Effector CD8-positive, alpha-beta T cell (primary cell): ENCODE data around the gene PAF1.

ENCODE experiments used
- DNase-seq: peaks from one replicate; lab custom pipeline; 2025; lab: John Stamatoyannopoulos, UW

PAF1 gene

DNA sequence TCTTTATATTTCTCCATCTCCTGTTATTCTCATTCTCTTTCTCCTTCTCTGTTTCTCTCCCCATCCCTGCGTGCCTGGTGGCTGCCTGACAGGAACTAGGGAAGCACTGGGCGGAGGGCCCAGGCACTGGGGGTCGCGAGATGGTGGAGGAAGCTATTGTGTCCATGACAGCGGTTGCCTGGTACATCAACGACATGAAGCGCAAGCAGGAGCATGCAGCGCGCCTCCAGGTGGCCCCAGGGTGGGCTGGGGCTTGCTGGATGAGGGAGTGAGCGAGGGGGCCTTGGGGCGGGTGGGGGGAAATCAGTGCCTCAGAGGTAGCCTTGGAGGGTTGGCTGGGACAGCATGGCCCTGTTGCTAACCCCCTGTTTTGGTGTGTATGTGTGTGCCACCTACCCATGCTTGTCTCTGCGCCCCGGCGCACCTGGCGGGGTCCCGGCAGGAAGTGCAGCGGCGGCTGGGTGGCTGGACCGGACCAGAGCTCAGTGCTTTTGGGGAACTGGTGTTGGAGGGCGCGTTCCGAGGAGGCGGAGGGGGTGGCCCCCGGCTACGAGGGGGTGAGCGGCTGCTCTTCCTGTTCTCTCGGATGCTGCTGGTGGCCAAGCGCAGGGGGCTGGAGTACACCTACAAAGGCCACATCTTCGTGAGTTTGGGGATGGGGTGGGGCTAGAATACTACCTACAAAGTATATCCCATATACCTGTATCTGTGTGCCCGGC, 26.7 kb upstream of the PAF1 start:
- DNase-seq: no peak

DNA sequence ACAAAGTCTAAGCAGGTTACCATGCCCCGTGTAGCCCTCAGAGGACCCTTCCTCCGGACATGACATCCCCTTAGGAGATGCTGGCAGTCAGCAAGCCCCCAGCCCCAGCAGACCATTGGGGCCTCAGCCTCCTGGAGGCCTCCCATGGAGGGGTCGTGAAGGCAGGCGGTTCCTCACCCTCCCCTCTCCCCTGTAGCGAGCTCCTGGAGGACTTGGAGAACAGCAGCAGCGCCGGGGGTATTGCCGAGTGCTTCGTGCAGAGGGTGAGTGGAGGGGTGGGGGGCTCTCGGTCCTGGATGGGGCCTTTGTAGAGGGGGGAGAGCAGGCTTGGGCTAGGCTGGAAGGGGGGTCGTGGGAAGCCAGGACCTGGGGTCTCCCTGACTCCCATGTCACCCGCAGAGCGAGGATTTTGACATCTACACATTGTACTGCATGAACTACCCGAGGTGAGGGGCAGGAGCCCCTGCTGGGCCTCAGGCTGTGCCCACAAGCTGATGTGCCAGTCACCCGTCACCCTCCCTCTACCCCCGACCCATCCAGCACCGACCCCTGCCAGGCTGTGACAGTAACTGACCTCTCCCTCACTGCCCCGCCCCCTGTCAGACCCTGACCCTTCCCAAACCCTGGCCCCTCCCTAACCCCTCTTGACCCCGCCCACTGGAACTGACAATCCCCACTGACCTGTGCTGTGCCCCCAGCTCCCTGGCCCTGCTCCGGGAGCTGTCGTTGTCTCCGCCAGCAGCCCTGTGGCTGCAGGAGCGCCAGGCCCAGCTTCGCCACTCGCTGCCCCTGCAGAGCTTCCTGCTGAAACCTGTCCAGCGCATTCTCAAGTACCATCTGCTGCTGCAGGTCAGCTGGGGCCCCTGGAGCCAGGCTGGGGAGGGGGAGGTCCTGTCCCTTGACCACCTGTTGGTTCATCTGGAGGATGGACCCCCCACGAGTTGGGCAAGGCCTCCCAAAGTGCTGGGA, 25.5 kb upstream of the PAF1 start:
- DNase-seq: no peak

- no peak for DNase-seq
Observed at GRCh38 chr19:39415111-39416046, 24.5 kb upstream of the PAF1 start.

DNA sequence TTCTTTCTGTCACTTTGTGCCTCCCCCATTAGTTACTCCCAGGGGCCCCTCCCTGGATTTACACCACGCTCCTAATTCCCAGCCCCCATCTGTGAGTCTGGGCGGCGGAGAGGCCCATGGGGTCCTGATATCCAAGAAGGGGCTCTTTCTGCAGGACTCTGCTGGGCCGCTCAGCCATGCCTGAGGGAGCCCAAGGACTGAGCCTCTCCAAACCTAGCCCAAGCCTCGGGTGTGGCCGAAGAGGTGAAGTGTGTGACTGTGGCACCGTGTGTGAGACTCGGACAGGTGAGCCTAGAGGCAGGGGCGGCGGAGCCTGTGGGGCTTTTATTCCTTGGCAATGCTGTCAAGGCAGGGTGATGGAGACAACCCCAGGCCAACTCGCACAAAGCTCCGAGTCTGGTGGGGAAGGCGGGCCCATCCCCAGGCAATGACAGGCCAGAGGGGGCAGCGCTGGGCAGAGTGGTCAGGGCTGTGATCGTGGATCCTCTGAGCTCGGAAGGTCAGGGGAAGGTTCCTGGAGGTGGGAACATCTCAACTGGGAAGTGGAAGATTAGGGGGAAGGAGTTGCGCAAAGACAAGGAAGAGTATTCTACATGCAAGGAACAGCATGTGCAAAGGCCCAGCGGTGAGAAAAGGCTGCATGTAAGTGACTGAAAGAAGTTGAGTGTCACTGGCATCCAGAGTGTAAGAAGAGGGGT, 23.2 kb upstream of the PAF1 start:
- DNase-seq: no peak

DNA sequence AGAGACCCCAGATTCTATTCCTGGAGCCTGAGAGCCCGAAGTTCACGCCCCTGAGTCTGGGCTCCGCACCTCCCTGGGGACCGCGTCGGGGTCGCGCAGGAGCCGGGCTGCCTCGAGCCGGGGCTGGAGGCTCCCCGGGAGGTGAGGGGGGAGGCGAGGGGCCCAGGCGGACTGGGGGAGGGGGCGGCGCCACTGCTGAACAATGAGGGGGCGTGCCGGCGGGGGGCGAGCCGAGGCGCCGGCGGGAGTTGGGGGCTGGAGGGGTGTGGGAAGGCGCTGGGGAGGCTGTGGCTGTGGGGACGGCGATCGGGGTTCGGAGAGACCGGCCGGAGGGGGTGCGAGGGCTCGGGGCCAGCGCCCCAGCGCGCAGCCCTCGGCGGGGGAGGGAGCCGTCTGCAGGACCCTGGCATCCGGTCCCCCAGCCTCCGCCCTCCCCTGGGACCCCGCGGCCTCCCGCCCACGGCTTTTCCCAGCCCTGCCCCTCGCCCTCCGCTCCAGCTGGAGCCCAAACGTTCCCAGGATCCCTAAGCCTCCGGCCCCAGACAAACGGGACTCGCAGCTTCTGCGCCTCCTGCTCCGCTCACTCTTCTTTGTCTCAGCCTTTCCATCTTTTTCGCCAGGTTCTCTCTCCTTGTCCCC, 22.5 kb upstream of the PAF1 start:
- DNase-seq: peak; percentile 30

GRCh38 chr19:39412867-39413271, 22.0 kb upstream of the PAF1 start:
- no peak for DNase-seq

DNA sequence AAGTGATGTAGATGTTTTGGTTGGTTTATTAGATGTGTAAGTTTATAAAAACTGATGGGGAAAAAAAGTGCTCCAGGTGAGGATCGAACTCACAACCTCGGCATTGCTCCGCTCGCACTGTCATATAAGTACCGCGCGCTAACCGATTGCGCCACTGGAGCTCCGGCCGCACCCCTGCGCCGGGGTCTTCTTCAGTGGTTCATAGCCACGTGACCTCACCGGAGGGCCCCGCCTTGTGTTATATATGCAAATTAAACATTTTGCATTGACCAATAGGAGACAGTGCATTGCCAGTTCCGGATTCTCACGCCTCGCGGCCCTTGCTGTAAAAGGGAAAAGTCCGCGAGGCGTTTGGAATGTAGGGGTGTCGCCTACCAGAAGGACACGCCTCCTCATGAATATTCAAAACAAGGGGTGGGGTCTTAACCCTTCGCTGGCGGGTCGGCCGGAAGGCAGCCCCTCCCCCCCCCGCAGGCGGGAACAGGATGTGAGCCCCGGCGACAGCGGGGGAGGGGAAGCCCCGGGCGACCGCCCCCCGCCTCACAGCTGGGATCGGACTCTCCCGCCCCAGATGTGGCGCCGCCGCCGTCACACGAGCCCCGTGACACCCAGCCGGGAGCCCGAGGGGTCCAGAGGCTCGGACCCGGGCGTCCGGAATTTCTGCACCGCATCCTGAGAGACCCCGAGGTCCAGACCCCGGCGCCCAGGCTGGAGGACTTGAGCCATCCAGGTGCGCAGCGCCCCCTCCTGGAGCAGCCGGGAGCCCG, 21.4 kb upstream of the PAF1 start, which contains the start of gene PLEKHG2:
TSS of gene PLEKHG2 (plus strand) at position 570 of the 767 bp plus-strand sequence. CDS start 1,418 bp downstream, outside the sequence.
- DNase-seq: peak; percentile 94

DNA sequence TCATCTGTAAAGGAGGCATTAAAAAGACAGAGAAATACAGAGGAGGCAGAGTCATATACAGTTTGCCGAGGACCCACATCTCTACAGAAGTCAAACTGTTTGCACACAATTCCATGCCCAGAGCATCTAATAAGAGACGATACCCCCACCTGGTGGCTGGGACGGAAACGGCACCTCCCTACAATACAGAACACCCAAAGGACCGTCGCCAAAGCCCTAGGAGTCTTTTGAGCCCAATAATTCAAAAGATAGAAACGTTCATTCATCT, 20.9 kb upstream of the PAF1 start:
- peak; percentile 90 for DNase-seq

DNA sequence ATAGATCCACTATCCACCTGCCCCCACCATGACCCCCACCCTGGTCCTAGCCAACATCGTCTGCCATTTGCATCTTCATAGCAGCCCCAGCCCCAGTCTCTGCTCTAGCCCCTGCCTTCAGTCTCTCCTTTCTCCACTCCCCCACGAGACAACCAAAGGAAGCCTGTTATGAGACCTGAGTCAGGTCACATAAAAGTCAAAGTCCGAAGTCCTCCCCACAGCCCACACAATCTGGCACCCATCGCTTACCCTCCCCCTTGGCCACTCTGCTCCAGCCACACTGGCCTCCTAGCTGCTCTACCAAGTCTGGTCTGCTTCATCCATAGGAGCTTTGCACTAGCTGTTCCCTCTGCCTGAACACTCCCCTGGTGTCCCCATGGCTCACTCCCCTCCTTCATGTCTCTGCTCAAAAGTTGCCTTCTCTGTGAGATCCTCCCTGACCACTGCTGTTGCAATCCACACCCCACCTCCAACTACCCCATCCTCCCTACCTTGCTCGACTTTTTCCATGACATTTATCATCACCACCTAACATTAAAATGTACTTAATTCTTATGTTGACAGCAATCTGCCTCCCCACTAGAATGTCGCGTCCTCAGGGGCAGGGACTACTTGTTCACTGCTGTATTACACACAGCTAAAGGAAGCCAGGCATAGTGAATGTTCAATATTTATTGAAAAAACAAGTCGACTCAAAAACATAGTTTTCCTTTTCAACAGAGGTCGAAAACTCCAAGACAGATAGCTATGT, 20.4 kb upstream of the PAF1 start:
- DNase-seq: peak; percentile 31

DNA sequence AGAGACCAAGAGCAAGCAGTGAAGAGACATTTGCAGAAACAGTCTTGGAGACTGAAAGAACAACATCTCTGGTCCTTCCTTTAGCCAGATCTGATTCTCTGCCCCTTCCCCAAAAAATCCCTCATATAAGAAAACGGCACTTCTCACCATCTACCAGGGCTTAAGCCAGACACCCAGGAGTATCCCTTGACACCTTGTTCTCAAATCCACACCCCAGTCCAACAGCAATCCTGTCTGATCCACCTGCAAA, 19.9 kb upstream of the PAF1 start:
- DNase-seq: no peak

DNA sequence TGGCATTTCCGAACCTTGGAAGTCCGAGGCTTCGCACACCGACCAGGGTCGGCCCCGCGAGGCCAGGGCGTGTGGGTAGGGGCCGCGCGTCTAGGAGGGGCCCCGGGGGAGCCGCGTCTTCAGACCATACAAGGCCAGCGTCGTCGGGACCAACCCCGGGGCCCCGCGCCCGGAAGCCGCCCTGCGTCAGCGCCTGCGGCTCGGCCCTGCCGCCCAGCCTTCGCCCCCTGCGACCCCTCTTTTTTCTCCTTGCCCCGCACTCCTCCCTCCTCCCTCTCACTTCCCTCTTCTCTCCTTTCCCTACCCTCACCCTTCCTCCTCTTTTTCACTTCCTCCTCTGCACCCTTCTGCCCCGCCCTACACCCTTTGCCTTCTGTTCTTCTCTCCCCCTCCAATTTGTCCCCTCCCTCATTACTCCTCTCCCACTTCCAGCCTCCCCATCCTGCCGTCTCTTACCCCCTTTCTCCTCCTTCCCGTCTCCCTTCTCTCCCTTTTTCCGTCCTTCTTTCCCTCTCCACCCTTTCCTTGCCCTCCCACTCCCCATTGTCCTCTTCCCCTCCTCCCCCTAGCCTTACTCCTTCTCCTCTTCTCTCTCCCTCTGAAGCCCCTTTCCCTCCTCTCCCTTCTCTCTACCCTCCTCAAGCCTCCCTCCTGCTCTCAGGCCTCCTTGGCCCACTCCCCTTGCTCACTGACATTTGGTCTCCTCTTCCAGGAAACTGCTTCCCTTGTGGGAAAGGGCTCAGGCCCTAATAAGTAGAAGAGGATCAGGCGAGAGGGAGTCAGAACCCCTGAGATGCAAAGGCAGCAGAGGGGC, 19.3 kb upstream of the PAF1 start:
- peak; percentile 72 for DNase-seq

- DNase-seq: peak; percentile 80
Observed at GRCh38 chr19:39409208-39410016, 18.5 kb upstream of the PAF1 start.

- DNase-seq: peak; percentile 52
Observed at GRCh38 chr19:39408392-39409207, 17.7 kb upstream of the PAF1 start.

DNA sequence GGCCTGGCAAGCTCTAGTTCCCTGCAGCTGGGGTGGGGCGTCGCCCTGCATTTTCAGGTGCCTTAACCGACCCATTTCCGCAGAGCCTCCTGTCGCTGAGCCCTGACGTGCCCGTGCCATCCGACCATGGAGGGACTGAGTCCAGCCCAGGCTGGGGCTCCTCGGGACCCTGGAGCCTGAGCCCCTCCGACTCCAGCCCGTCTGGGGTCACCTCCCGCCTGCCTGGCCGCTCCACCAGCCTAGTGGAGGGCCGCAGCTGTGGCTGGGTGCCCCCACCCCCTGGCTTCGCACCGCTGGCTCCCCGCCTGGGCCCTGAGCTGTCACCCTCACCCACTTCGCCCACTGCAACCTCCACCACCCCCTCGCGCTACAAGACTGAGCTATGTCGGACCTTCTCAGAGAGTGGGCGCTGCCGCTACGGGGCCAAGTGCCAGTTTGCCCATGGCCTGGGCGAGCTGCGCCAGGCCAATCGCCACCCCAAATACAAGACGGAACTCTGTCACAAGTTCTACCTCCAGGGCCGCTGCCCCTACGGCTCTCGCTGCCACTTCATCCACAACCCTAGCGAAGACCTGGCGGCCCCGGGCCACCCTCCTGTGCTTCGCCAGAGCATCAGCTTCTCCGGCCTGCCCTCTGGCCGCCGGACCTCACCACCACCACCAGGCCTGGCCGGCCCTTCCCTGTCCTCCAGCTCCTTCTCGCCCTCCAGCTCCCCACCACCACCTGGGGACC, 16.9 kb upstream of the PAF1 start:
- peak; percentile 53 for DNase-seq

DNA sequence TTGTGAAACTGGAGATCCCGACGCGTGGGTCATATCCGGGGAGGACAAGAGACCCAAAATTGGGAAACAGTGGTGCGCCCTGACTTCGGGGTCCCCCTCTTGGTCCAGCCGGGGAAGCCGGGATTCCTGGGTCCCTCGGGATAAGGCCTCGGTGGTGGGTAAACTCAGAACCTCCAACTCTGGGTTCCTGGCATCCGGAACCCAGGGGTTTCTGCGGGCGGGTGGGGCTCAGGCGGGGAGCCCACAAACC, 16.4 kb upstream of the PAF1 start:
- no peak for DNase-seq

- DNase-seq: peak; percentile 88
Observed at GRCh38 chr19:39406656-39407409, 15.9 kb upstream of the PAF1 start, which contains the start of gene ZFP36. ZFP36 (plus strand) TSS chr19:39406847; CDS start chr19:39406905, 58 bp downstream.
